ENCODE results near the gene IL6R. TPM values are rescaled to one million over a fixed set of nuclear protein-coding genes. Genes with fewer than 3 reads are reported as not detected.
"Not testable (repeated sequence)": the region's sequence is repeated elsewhere in the genome, so short reads cannot be mapped to it uniquely, and the experiment has no call there.

IL6R gene
- total RNA-seq: 2.8 TPM

DNA sequence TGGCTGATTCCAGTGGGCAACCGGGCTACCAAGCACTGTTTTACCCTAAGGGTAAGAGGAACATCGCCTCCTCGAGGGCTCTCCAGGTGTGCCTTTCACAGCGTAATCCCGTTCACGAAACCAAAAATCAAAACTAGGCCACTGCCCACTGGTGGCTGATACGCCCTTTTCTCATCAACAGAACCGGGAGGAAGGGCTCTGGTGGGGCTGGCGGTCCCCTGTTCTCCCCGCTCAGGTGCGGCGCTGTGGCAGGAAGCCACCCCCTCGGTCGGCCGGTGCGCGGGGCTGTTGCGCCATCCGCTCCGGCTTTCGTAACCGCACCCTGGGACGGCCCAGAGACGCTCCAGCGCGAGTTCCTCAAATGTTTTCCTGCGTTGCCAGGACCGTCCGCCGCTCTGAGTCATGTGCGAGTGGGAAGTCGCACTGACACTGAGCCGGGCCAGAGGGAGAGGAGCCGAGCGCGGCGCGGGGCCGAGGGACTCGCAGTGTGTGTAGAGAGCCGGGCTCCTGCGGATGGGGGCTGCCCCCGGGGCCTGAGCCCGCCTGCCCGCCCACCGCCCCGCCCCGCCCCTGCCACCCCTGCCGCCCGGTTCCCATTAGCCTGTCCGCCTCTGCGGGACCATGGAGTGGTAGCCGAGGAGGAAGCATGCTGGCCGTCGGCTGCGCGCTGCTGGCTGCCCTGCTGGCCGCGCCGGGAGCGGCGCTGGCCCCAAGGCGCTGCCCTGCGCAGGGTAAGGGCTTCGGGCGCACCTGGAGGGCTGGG, at the start of gene IL6R:
Gene IL6R (plus strand): TSS at position 360 of the 763 bp plus-strand sequence. CDS start 287 bp downstream, at position 647.
- peak; percentile 82 for DNase-seq

DNA sequence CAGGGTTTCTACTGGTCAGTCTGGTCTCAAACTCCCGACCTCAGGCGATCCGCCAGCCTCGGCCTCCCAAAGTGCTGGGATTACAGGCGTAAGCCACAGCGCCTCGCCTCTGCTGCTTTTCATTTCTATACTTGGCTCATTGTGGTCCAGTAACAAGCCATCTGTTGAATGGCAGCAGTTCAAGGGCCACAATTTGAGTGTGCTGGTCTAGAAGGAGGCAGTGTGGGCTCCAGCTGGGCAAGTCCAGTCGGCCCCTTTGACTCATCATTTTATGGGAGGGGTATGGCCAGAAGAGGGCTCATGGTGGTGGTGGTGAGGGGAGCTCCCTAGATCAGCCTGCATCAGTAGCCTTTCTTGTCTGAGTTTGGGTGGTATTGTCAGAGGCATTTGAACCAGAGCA, 46.6 kb upstream of the IL6R start:
- no peak for DNase-seq

DNA sequence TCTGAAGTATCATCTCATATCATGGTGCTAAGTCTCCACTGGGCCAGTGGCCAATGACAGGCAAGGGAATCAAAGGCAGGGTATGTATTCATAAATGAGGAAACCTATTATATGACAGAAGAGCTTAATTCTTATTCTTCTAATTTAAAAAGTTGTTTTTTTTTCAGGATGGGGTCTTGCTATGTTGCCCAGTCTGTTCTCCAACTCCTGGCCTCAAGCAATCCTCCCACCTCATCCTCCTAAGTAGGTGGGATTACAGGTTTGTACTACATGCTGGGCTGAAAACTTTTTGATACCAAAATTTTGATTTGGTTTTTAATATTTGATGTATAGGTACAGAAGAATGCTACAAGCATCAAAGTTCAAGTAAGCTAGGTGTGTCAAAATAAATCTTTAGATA, 44.9 kb upstream of the IL6R start:
- no peak for DNase-seq

GRCh38 chr1:154360881-154361280, 44.3 kb upstream of the IL6R start:
- DNase-seq: not testable (repeated sequence)

DNA sequence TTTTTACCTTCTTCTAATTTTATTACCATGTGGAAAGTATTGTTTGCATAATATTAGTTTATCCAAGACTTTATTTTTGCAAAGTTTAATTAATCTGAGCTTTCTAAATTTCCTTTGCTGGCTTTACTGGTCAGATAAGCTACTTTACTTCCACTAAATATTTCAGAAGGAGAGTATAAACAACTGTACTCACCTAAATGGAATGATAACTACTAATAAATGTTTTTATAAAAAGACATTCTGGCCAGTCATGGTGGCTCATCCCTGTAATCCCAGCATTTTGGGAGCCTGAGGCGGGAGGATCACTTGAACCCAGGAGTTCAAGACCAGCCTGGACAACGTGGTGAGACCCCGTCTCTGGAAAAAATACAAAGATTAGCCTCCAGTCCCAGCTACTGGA, 43.8 kb upstream of the IL6R start:
- DNase-seq: no peak

DNA sequence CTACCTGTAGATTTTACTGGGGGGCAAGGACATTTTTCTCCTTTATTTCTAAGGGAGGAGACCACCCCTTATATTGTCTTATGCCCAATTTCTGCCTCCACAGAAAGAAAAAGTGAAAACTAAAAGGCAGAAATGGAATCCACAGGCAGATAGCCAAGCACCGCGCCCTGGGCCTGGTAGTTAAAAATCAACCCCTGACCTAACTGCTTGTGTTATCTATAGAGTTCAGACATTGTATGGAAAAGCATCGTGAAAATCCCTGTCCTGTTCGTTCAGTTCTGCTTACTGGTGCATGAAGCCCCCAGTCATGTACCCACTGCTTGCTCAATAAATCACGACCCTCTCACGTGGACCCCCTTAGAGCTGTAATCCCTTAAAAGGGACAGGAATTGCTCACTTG, 33.7 kb upstream of the IL6R start:
- no peak for DNase-seq

DNA sequence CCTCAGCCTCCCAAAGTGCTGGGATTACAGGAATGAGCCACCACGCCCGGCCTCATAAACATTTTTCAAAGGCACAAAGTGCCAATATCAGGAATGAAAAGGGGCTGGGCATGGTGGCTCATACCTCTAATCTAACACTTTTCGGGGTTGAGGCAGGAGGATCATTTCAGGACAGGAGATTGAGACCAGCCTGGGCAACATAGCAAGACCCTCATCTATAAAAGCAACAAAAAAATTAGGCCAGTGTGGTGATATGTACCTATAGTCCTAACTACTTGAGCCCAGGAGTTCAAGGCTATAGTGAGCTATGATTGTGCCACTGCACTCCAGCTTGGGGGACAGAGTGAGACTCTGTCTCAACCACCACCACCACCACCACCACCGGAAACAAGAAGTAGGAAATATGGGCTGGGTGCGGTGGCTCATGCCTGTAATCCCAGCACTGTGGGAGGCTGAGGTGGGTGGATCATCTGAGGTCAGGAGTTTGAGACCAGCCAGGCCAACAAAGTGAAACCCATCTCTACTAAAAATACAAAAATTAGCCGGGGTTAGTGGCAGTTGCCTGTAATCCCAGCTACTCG, 31.3 kb upstream of the IL6R start:
- not testable (repeated sequence) for DNase-seq

DNA sequence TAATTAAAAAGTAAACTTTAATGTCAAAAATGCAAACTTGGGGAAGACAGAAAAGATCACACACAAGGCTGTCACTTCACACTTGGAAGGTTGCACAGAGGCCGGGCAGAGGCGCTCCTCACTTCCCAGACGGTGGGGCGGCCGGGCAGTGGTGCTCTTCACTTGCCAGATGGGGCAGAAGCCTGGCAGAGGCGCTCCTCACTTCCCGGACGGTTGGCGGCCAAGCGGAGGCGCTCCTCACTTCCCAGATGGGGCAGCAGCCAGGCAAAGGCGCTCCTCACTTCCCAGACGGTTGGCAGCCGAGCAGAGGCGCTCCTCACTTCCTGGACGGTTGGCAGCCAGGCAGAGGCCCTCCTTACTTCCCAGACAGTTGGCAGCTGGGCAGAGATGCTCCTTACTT, 25.8 kb upstream of the IL6R start:
- DNase-seq: no peak

DNA sequence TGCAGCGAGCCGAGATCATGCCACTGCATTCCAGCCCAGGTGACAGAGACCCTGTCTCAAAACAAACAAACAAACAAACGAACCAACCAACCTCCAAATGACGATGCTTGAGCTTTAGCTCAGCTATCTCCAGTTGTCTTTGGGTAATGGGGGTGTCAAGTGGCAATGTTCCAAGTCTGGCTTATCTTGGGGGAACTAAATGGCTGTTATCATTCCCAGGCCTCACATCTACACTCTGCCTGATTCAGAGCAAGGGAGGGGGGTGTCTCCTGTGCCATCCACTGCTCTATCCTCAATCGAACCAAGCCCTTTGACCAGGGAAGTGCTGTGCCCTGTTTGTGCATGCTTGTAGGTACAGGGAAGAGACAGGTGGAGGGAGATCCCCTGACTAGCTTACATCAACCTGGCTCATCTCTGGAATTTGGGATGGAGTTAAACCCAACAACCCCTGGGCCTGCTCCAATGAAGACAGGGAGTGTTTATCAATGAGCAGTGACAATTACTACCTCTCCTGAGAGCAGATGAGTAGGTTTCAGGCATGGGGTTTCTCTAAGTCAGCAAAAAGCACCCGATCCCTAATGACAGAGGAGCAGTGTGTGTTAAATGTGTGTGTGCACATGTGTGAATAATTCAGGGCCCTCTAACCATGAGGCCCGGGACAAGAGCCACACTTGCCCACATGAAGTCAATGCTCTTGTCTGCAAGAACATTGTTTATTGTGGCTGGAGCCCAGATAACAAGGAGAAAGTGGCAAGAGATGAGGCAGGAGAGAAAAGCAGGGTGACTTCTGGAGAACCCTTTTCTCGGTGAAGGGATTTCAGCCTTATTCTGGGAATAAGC, 20.3 kb upstream of the IL6R start:
- DNase-seq: no peak

DNA sequence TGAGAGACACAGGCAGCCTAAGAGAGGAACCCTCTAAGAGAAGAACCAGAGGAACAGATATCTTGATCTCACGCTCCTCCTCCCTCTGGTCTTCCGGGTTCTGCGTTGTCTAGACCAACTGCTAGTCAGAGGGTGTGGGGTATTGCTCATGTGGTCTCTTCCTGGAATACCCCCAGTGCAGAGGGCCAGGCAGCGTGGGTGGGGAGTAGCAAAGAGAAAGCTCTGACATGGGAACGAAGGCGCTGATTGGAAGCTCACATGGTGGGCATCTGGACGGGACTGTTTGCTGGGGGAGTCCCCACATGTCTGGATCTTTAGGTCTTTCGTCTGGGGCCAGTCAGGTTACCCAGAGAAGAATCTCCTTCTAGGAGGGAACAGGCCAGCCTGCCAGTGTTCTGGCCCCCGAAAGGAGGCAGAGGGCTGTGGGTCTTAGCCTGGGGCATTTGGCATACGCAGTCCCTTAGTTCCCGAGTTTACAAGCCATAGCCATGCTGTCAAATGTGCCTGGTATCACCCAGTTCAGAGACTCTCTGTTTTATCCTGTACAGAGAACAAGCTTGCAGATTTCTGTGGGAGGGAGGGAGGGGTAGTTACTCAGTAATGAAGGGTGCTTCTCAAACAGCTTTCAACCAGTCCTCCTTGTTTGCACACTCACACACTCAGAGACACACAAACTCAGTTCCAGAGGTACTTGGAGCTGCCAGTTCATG, 18.3 kb upstream of the IL6R start:
- no peak for DNase-seq

DNA sequence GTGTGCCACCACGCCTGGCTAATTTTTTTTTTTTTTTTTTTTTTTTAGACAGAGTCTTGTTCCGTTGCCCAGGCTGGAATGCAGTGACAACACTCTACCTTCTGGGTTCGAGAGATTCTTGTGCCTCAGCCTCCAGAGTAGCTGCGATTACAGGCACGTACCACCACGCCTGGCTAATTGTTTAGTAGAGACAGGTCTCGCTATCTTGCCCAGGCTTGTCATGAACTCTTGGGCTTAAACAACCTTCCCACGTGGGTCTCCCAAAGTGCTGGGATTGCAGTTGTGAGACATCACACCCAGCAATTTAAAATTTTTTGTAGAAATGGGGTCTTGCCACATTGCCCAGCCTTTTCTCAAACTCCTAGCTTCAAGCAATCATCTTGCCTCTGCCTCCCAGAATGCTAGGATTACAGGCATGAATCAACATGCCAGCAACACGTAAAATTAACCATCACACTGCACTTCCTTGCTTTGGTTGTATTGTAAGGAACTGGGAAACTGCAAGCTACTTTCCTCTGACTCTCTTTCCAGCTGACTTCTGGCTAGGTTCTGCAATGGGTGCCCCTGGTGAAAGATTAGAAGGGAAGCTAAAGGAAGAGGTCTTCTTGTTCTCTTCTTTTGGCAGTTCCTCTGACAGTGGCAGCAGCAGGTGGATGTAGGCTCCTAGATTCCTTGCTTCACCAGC, 13.9 kb upstream of the IL6R start:
- no peak for DNase-seq

DNA sequence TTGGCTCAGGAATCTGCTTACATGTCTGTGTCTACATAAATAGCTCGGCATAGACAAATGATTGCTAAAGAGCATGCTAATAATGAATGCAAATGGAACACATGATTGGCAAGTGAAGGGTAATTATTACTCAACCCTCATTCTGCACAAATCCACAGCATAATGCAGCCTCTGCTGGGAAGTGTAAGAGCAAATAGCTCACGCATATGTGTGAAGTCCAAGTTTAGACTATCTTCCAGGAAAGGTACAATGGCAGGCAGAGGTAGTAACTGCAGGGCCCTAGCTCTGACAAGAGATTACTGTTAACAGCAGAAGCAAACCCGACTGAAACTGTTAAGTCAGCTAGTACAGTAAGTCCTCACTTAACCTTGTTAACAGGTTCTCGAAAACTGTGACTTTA, 7.0 kb upstream of the IL6R start:
- DNase-seq: no peak

- DNase-seq: no peak
Observed at GRCh38 chr1:154398678-154399077, 6.5 kb upstream of the IL6R start.

GRCh38 chr1:154400381-154400801, 4.8 kb upstream of the IL6R start:
- no peak for DNase-seq

- no peak for DNase-seq
Observed at GRCh38 chr1:154402409-154402921, 2.7 kb upstream of the IL6R start.

DNA sequence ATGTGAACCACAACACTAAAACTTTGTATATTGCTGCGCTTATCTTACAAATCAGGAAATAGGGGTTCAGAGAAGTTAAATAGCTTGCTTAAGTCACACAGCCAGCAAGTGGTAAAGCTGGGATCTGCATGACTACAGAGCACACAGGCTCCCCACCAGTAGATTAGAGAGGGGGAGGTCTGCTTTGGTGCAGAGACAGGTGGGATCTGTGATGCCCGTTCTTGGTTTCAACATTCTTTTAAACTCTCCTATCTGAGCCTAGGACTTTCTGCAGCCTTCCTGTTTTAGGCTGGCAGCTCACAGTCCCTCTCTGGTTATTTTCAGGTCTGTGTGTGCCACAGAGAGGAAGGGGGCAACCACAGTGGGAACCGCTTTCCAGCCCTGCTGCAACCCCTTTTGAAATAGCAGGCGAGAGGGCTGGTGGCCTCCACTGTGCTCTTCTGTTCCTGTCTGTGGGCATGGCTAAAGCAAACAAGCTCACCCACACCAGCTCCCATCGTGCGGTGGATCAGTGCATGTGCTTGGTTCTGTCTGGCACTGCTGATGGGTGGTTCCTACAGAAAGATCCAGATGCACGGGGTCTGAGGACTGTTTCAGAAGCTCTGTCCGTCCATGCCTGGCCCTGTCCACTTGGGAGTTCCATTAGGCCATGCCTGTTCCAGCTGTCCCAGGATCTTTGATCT, 1.7 kb upstream of the IL6R start:
- no peak for DNase-seq

- no peak for DNase-seq
Observed at GRCh38 chr1:154403983-154404382, 1.2 kb upstream of the IL6R start.

GRCh38 chr1:154404511-154404931, 622 bp upstream of the IL6R start:
- DNase-seq: no peak

GRCh38 chr1:154405747-154406571, 816 bp downstream of the IL6R start:
- DNase-seq: peak; percentile 75

GRCh38 chr1:154406572-154406879, 1.4 kb downstream of the IL6R start:
- DNase-seq: no peak

- no peak for DNase-seq
Observed at GRCh38 chr1:154406886-154407197, 1.7 kb downstream of the IL6R start.

Data from occipital lobe (tissue), 2 donors.